GM21381 (cell line): ENCODE measurements around the gene TMEM200A.

Source experiments
- ATAC-seq: cut with Tn5 transposase; IDR thresholded peaks from one replicate; pipeline ENCODE4 v1.9.1; 2021; ENCODE audit warnings: mild to moderate bottlenecking, moderate library complexity; ENCODE audit not compliant: unreplicated experiment

TMEM200A gene

GRCh38 chr6:130482645-130483390 is 117.0 kb downstream of the TMEM200A start:
- ATAC-seq, result no peak

GRCh38 chr6:130485870-130486269 is 120.1 kb downstream of the TMEM200A start:
- no peak for ATAC-seq

- no peak for ATAC-seq
These were observed 120.6 kb downstream of the TMEM200A start for GRCh38 chr6:130486417-130486816.

GRCh38 chr6:130489514-130489913 is 123.7 kb downstream of the TMEM200A start:
- ATAC-seq, result no peak
